Lung (tissue), 12 donors: ENCODE data around the gene ARSB. TPM values are rescaled to one million over a fixed set of nuclear protein-coding genes. Genes with fewer than 3 reads are reported as not detected.
A peak's percentile ranks its signal among the peaks of the same experiment; 100 is the strongest.

Experiments
- ATAC-seq: fragments of 200-7000 bp; cut with Tn5 transposase; one replicate; pipeline ENCODE4 v1.9.1; 2020; ENCODE audit warnings: moderate number of reproducible peaks; ENCODE audit not compliant: insufficient read depth, low FRiP score
- DNase-seq, 3 donors: peaks; one replicate each; pipeline ENCODE4 v3.0.0-alpha.2; 2013 to 2017
- H3K27ac ChIP-seq, 2 donors: one replicate each; pipeline ENCODE4 v1.5.1; 2013; ENCODE audit warnings: mild to moderate bottlenecking in 2 of 2, moderate library complexity in 2 of 2, control low read depth in 1 of 2, inconsistent platforms in 1 of 2, low read depth in 1 of 2, low read length in 1 of 2
- H3K27me3 ChIP-seq, 3 donors: one replicate each; pipeline ENCODE4 v1.5.1; 2013; ENCODE audit warnings: low read length in 2 of 3; ENCODE audit not compliant: control insufficient read depth in 3 of 3, insufficient read depth in 3 of 3
- H3K36me3 ChIP-seq, 4 donors: one replicate each; pipeline ENCODE4 v1.5.1; 2013; ENCODE audit warnings: low read length in 4 of 4, mild to moderate bottlenecking in 1 of 4, moderate library complexity in 1 of 4; ENCODE audit not compliant: control insufficient read depth in 4 of 4, insufficient read depth in 4 of 4
- H3K4me1 ChIP-seq, 5 donors: one replicate each; pipeline ENCODE4 v1.5.1; 2013; ENCODE audit warnings: low read length in 5 of 5, mild to moderate bottlenecking in 2 of 5, moderate library complexity in 1 of 5; ENCODE audit not compliant: control insufficient read depth in 5 of 5, insufficient read depth in 5 of 5
- H3K4me3 ChIP-seq: one replicate; pipeline ENCODE4 v1.5.1; 2013; ENCODE audit warnings: mild to moderate bottlenecking, control low read depth, moderate library complexity
- H3K9ac ChIP-seq, 2 donors: one replicate each; pipeline ENCODE4 v1.5.1; 2013; ENCODE audit warnings: low read length in 2 of 2, control low read depth in 1 of 2; ENCODE audit not compliant: insufficient read depth in 1 of 2
- H3K9me3 ChIP-seq, 4 donors: one replicate each; pipeline ENCODE4 v1.5.1; 2013; ENCODE audit warnings: low read length in 3 of 4, mild to moderate bottlenecking in 1 of 4, moderate library complexity in 1 of 4; ENCODE audit not compliant: control insufficient read depth in 4 of 4, insufficient read depth in 3 of 4
- CTCF ChIP-seq: IDR thresholded peaks from 2 replicates; pipeline ENCODE4 v1.5.1; 2012; ENCODE audit warnings: mild to moderate bottlenecking; ENCODE audit errors: control extremely low read depth, extremely low read depth
- WGBS, 2 donors: extraction: QIAGEN DNeasy Blood & Tissue Kit; methylation state at CpG; one replicate each; pipeline ENCODE4 v1.1.7; 2013; 5-methylcytosine and 5-hydroxymethylcytosine counted together
- polyA plus RNA-seq, 2 donors: library from polyadenylated mRNA; stranded (reverse); fragments of 200-250 nt; gene quantifications; one replicate each; pipeline ENCODE4 v1.2.1, GENCODE V29; 2013
- total RNA-seq, 2 donors: library from RNA; depleted of rRNA in 1 of 2; stranded (reverse); fragments of >200 nt in 1 of 2; gene quantifications; one replicate each; pipeline ENCODE4 v1.2.1, GENCODE V29; 2014 to 2021
- donor health status: control.
- donor health status: control.
- donor health status: Bipolar disorder and iron deficiency.
- donor health status: healthy.
- donor health status: DM: yes; HTN: yes; CAD: no.

Gene ARSB
- total and polyA plus RNA-seq, 4 donors, result 3.2 to 17.3 (median 11.1) TPM

- DNase-seq (peak; percentile 67 to 90 (median 84)), ATAC-seq (no peak)
- Histone ChIP-seq H3K36me3 (no peaks in the 10 kb centered on the region), H3K27me3 (no peaks in the 10 kb centered on the region), H3K4me1 (peaks cover 0 to 14% (median 8%) of the 10 kb centered on the region in 5 donors), H3K4me3 (no peak overlapping the region), H3K9ac (no peak overlapping the region), H3K27ac (no peak overlapping the region), H3K9me3 (no peaks in the 10 kb centered on the region)
- WGBS, 2 donors, result 26 to 32% methylated on average over 13 of the region's 13 CpGs
- no peak for TF ChIP-seq CTCF
Measured at GRCh38 chr5:78771260-78772205, 213.6 kb downstream of the ARSB start.

DNA sequence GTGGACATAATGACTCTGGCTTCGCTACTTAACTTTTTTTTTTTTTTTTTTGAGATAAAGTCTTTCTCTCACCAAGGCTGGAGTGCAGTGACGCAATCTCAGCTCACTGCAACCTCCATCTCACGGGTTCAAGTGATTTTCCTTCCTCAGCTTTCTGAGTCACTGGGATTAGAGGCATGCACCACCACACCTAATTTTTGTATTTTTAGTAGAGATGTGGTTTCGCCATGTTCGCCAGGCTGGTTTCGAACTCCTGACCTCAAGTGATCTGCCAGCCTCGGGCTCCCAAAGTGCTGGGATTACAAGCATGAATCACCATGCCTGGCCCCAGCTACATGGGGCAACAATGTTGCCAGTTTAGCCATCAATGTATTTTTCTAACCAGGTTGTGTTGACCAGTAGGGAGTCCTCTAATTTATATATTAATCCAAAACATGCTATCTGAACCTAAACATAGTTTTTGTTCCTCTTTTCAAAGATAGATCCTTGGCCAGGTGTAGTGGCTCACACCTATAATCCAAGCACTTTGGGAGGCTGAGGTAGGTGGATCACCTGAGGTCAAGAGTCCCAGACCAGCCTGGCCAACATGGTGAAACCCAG, 216.2 kb downstream of the ARSB start:
- Histone ChIP-seq H3K27ac (no peak overlapping the region), H3K4me1 (peaks cover 0 to 20% (median 8%) of the 10 kb centered on the region in 5 donors), H3K4me3 (no peak overlapping the region), H3K27me3 (no peaks in the 10 kb centered on the region), H3K9ac (no peak overlapping the region), H3K36me3 (no peaks in the 10 kb centered on the region), H3K9me3 (no peaks in the 10 kb centered on the region)
- no peak for TF ChIP-seq CTCF
- DNase-seq (no peak), ATAC-seq (no peak)
- WGBS, 2 donors, result 89 to 96% methylated on average over 7 of the region's 7 CpGs

GRCh38 chr5:78766412-78766762, 218.7 kb downstream of the ARSB start:
- no peak overlapping the region for H3K4me3 ChIP-seq
- no peaks in the 10 kb centered on the region for H3K36me3 ChIP-seq
- peaks cover 0 to 10% (median 4%) of the 10 kb centered on the region in 5 donors for H3K4me1 ChIP-seq
- H3K27me3 ChIP-seq, result no peaks in the 10 kb centered on the region
- 93% methylated on average over 5 of the region's 5 CpGs for WGBS, 2 donors
- no peaks in the 10 kb centered on the region for H3K9me3 ChIP-seq
- no peak for ATAC-seq
- TF ChIP-seq CTCF, result no peak
- H3K27ac ChIP-seq, result no peak overlapping the region
- no peak overlapping the region for H3K9ac ChIP-seq
- DNase-seq, result no peak
